HG03103 (cell line): ENCODE measurements around the gene CRNKL1.

Experiments used
- ATAC-seq: cut with Tn5 transposase; IDR thresholded peaks from one replicate; pipeline ENCODE4 v1.9.1; 2021; ENCODE audit warnings: low read depth; ENCODE audit not compliant: unreplicated experiment

The CRNKL1 gene

DNA sequence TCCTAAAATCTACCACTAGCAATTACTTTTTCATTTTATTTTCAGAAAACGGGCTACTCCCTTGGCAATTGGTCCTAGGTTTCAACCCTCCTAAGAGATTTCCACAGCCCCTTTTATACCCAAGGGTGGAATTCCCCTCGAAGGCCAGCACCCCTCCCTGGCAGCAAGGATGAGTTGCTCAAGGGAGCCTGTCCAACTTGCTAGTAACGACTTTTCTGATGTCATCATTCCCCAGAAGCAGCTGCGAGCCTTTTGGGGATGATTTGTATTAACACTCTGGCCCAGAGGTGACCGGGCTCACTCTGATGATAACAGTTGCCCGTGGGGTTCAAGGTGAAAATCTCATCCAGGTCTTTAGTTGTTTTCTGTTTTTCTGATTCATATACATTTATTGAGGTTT lies 65.8 kb downstream of the CRNKL1 start:
- ATAC-seq, result no peak
